ENCODE measurements around the gene DDX17. TPM values are rescaled to one million over a fixed set of nuclear protein-coding genes. Genes with fewer than 3 reads are reported as not detected.

The DDX17 gene
- total RNA-seq, 1 experiment from 2014 or later: 234 TPM

GRCh38 chr22:38479096-38479837, 26.8 kb downstream of the DDX17 start:
- no peak for ATAC-seq
- TF ChIP-seq MAX (IDR thresholded peaks at IDR 0.05) (no peak), POLR2A (IDR thresholded peaks at IDR 0.05; ENCODE audit: borderline replicate concordance, extremely low read depth, insufficient read depth, insufficient read length) (no peak), SIN3A (IDR thresholded peaks at IDR 0.05; ENCODE audit: low read depth) (no peak), CBX3 (IDR thresholded peaks at IDR 0.05; ENCODE audit: low read depth) (no peak), JUND (IDR thresholded peaks at IDR 0.05) (no peak), ATF3 (IDR thresholded peaks at IDR 0.05) (no peak), ZFX (IDR thresholded peaks at IDR 0.05) (no peak), YY1 (IDR thresholded peaks at IDR 0.05; ENCODE audit: extremely low read depth, insufficient replicate concordance, low read depth, low read length) (no peak), RAD21 (IDR thresholded peaks at IDR 0.05; ENCODE audit: low read depth) (no peak), CTCF (IDR thresholded peaks at IDR 0.05 in 2 of 3, conservative IDR thresholded peaks at IDR 0.05 in 1 of 3; ENCODE audit: borderline replicate concordance in 1 of 3, insufficient read depth in 1 of 3, low read depth in 2 of 3, low read length in 2 of 3) (no peak), CEBPB (IDR thresholded peaks at IDR 0.05; ENCODE audit: low read depth) (no peak)
- peaks cover 11 to 33% of the 10 kb centered on the region in 2 experiments for H3K36me3 ChIP-seq (ENCODE audit: control insufficient read depth in 1 of 2, insufficient read depth in 2 of 2, low read length in 2 of 2)
- no peaks in the 10 kb centered on the region for H3K27me3 ChIP-seq (ENCODE audit: insufficient read depth, low read length)
- H3K9me3 ChIP-seq (ENCODE audit: control insufficient read depth in 1 of 2, insufficient read depth in 1 of 2, low read depth in 1 of 2, low read length in 2 of 2): no peaks in the 10 kb centered on the region
- ChIA-PET CTCF (no interaction called here), RAD21 (ENCODE audit: low non-redundant PET in 1 of 2, low total read pairs in 2 of 2, uncharacterized antibody in 2 of 2, unreplicated experiment in 2 of 2) (no interaction called here), POLR2A (no interaction called here)
- no TSS peak for BruUV-seq (replicated peaks)
- no peaks in the 10 kb centered on the region for H3K4me1 ChIP-seq (ENCODE audit: control insufficient read depth in 1 of 2, insufficient read depth in 2 of 2, low read length in 2 of 2)
- H3K9me2 ChIP-seq (ENCODE audit: insufficient read depth): no peaks in the 10 kb centered on the region
- H3K27ac ChIP-seq (ENCODE audit: low read depth, low read length): no peak overlapping the region
- intact Hi-C loops (cut with micrococcal nuclease): no loop called here
- no peak overlapping the region for H3K4me3 ChIP-seq (replicated peaks in 1 of 2; ENCODE audit: low read depth in 1 of 2, low read length in 2 of 2)
- no peak for DNase-seq (ENCODE audit: low read depth, low spot score)
- no peak overlapping the region for H3K9ac ChIP-seq (ENCODE audit: low read length)
- no peak overlapping the region for H2AFZ ChIP-seq (ENCODE audit: low read depth, low read length, poor library complexity, severe bottlenecking)
- no peaks in the 10 kb centered on the region for H4K20me1 ChIP-seq (ENCODE audit: insufficient read depth)
- H3K79me2 ChIP-seq (ENCODE audit: insufficient read depth, low read length): no peaks in the 10 kb centered on the region; the same call in 1 of the 2 replicates
- no peak overlapping the region for H3K4me2 ChIP-seq (ENCODE audit: low read length)

Measured in HCT116 (cell line).